ENCODE data around the gene THRB.

The THRB gene

GRCh38 chr3:24512564-24513197, 18.0 kb upstream of the THRB start:
- DNase-seq (ENCODE audit: low spot score), result no peak

GRCh38 chr3:24510030-24510648, 15.5 kb upstream of the THRB start:
- DNase-seq (ENCODE audit: low spot score), result no peak

- no peak for DNase-seq (ENCODE audit: low spot score)
Measured at GRCh38 chr3:24508423-24508839, 13.8 kb upstream of the THRB start.

- DNase-seq (ENCODE audit: low spot score), result no peak
Measured at GRCh38 chr3:24507776-24508422, 13.2 kb upstream of the THRB start.

- DNase-seq (ENCODE audit: low spot score), result no peak
Measured at GRCh38 chr3:24506966-24507775, 12.5 kb upstream of the THRB start.

- no peak for DNase-seq (ENCODE audit: low spot score)
Measured at GRCh38 chr3:24505691-24506550, 11.3 kb upstream of the THRB start.

- DNase-seq (ENCODE audit: low spot score), result no peak
Measured at GRCh38 chr3:24504772-24505171, 10.1 kb upstream of the THRB start.

- DNase-seq (ENCODE audit: low spot score), result no peak
Measured at GRCh38 chr3:24503616-24504113, 9.0 kb upstream of the THRB start.

- DNase-seq (ENCODE audit: low spot score), result no peak
Measured at GRCh38 chr3:24502690-24503089, 8.0 kb upstream of the THRB start.

GRCh38 chr3:24500806-24501205, 6.2 kb upstream of the THRB start:
- no peak for DNase-seq (ENCODE audit: low spot score)

GRCh38 chr3:24499991-24500390, 5.3 kb upstream of the THRB start:
- DNase-seq (ENCODE audit: low spot score), result no peak

- DNase-seq (ENCODE audit: low spot score), result no peak
Measured at GRCh38 chr3:24498796-24499195, 4.1 kb upstream of the THRB start.

- DNase-seq (ENCODE audit: low spot score), result no peak
Measured at GRCh38 chr3:24498391-24498790, 3.7 kb upstream of the THRB start.

- no peak for DNase-seq (ENCODE audit: low spot score)
Measured at GRCh38 chr3:24497942-24498341, 3.3 kb upstream of the THRB start.

GRCh38 chr3:24496529-24497482, 2.2 kb upstream of the THRB start:
- DNase-seq (ENCODE audit: low spot score), result peak; percentile 17

GRCh38 chr3:24495326-24495994, 810 bp upstream of the THRB start:
- no peak for DNase-seq (ENCODE audit: low spot score)

GRCh38 chr3:24493746-24494617, 668 bp downstream of the THRB start:
- no peak for DNase-seq (ENCODE audit: low spot score)

GRCh38 chr3:24492971-24493551, 1.6 kb downstream of the THRB start:
- DNase-seq (ENCODE audit: low spot score), result no peak
